Upper lobe of left lung (tissue), 6 donors: ENCODE data around the gene ACKR2. TPM values are rescaled to one million over a fixed set of nuclear protein-coding genes. Genes with fewer than 3 reads are reported as not detected.

ENCODE experiments used
- ATAC-seq, 2 donors: fragments of 200-7000 bp; cut with Tn5 transposase; one replicate each; pipeline ENCODE4 v1.9.1; 2022; ENCODE audit warnings: mild to moderate bottlenecking in 2 of 2, moderate library complexity in 2 of 2; ENCODE audit not compliant: low FRiP score in 2 of 2
- DNase-seq, 2 donors: peaks; one replicate each; pipeline ENCODE4 v3.0.0-alpha.2; 2019 to 2020
- H3K27ac ChIP-seq, 4 donors: fragments of 200-600 bp; sonication (generic); one replicate each; pipeline ENCODE4 v1.5.1; 2016 to 2019
- H3K27me3 ChIP-seq, 4 donors: fragments of 200-600 bp; sonication (generic); one replicate each; pipeline ENCODE4 v1.5.1; 2017 to 2019
- H3K36me3 ChIP-seq, 4 donors: fragments of 200-600 bp; sonication (generic); one replicate each; pipeline ENCODE4 v1.5.1; 2016 to 2019
- H3K4me1 ChIP-seq, 4 donors: fragments of 200-600 bp; sonication (generic); one replicate each; pipeline ENCODE4 v1.5.1; 2018 to 2019
- H3K4me3 ChIP-seq, 4 donors: fragments of 200-600 bp; sonication (generic); one replicate each; pipeline ENCODE4 v1.5.1; 2017 to 2019; ENCODE audit warnings: mild to moderate bottlenecking in 2 of 4, moderate library complexity in 1 of 4
- H3K9me3 ChIP-seq, 4 donors: fragments of 200-600 bp; sonication (generic); one replicate each; pipeline ENCODE4 v1.5.1; 2018 to 2019
- CTCF ChIP-seq, 6 experiments: fragments of 450-650 bp in 4 of 6; fragments of 200-600 bp in 2 of 6; sonication (generic) in 2 of 6; IDR thresholded peaks; one replicate each; pipeline ENCODE4 v1.5.1; 2016 to 2019; ENCODE audit warnings: antibody characterized with exemption in 6 of 6
- EP300 ChIP-seq, 4 donors: sonication (generic); formaldehyde crosslinking; IDR thresholded peaks; one replicate each; pipeline ENCODE4 v1.5.1; 2017; ENCODE audit warnings: antibody characterized with exemption in 4 of 4, control low read depth in 2 of 4
- POLR2A ChIP-seq, 4 donors: fragments of 450-650 bp; IDR thresholded peaks; one replicate each; pipeline ENCODE4 v1.5.1; 2016 to 2017; ENCODE audit warnings: antibody characterized with exemption in 4 of 4, mild to moderate bottlenecking in 2 of 4
- POLR2AphosphoS5 ChIP-seq, 2 donors: sonication (generic); formaldehyde crosslinking; IDR thresholded peaks; one replicate each; pipeline ENCODE4 v1.5.1; 2017; ENCODE audit warnings: antibody characterized with exemption in 2 of 2
- WGBS, 2 donors: methylation state at CpG; one replicate each; pipeline ENCODE4 v1.1.5; 2017 to 2018; 5-methylcytosine and 5-hydroxymethylcytosine counted together
- total RNA-seq, 6 donors: library from RNA; depleted of rRNA in 4 of 6; stranded (reverse); fragments of >200 nt in 4 of 6; gene quantifications; one replicate each; pipeline versions ENCODE4 v1.1.0 to v1.2.1, GENCODE V29; 2016 to 2021
- donor health status: DM: no; HTN: no; CAD: no; lungs with moderate emphysema.
- donor health status: DM: no; HTN: yes; CAD: no; lungs with severe emphysema.

The ACKR2 gene
- total RNA-seq, 6 donors from 2014 or later: 1.1 to 8.2 (median 2.3) TPM; not detected in 1

- no peak for DNase-seq
- ATAC-seq: no peak
- no peak overlapping the region for H3K27ac ChIP-seq
- H3K36me3 ChIP-seq: no peaks in the 10 kb centered on the region
- no peak overlapping the region for H3K4me3 ChIP-seq
- no peaks in the 10 kb centered on the region for H3K9me3 ChIP-seq
- WGBS, 2 donors: 93 to 95% methylated on average over 8 of the region's 8 CpGs
- H3K27me3 ChIP-seq: no peaks in the 10 kb centered on the region
- H3K4me1 ChIP-seq: no peaks in the 10 kb centered on the region
- no peak for TF ChIP-seq POLR2AphosphoS5 (IDR thresholded peaks at IDR 0.05)
- TF ChIP-seq EP300 (IDR thresholded peaks at IDR 0.05): no peak
- no peak for TF ChIP-seq POLR2A (IDR thresholded peaks at IDR 0.05)
- no peak for TF ChIP-seq CTCF (IDR thresholded peaks at IDR 0.05)
Measured at GRCh38 chr3:42865256-42865655, 56.0 kb downstream of the ACKR2 start.

GRCh38 chr3:42867138-42867537, 57.9 kb downstream of the ACKR2 start:
- no peak for DNase-seq
- Histone ChIP-seq H3K36me3 (no peaks in the 10 kb centered on the region), H3K27ac (no peak overlapping the region), H3K9me3 (no peaks in the 10 kb centered on the region), H3K4me3 (no peak overlapping the region), H3K27me3 (no peaks in the 10 kb centered on the region), H3K4me1 (no peaks in the 10 kb centered on the region)
- no peak for TF ChIP-seq EP300 (IDR thresholded peaks at IDR 0.05)
- no peak for TF ChIP-seq POLR2AphosphoS5 (IDR thresholded peaks at IDR 0.05)
- TF ChIP-seq POLR2A (IDR thresholded peaks at IDR 0.05): no peak
- 88 to 93% methylated on average over 7 of the region's 7 CpGs for WGBS, 2 donors
- ATAC-seq: no peak

- no peak for DNase-seq
- Histone ChIP-seq H3K4me1 (no peaks in the 10 kb centered on the region), H3K27me3 (no peaks in the 10 kb centered on the region), H3K36me3 (no peaks in the 10 kb centered on the region), H3K27ac (no peak overlapping the region), H3K4me3 (no peak overlapping the region), H3K9me3 (no peaks in the 10 kb centered on the region)
- ATAC-seq: no peak
- no peak for TF ChIP-seq EP300 (IDR thresholded peaks at IDR 0.05)
- no peak for TF ChIP-seq POLR2A (IDR thresholded peaks at IDR 0.05)
- no peak for TF ChIP-seq POLR2AphosphoS5 (IDR thresholded peaks at IDR 0.05)
- TF ChIP-seq CTCF (IDR thresholded peaks at IDR 0.05): no peak
- WGBS, 2 donors: 82% methylated on average over 5 of the region's 5 CpGs
Measured at GRCh38 chr3:42868841-42869240, 59.6 kb downstream of the ACKR2 start.

GRCh38 chr3:42871592-42872196, 62.4 kb downstream of the ACKR2 start:
- DNase-seq: peak in 1 of 2 donors; percentile 38
- H3K27me3 ChIP-seq: no peaks in the 10 kb centered on the region
- no peak overlapping the region for H3K4me3 ChIP-seq
- no peak for ATAC-seq
- WGBS, 2 donors: 26 to 53% methylated on average over 4 to 5 of the region's 5 CpGs
- no peaks in the 10 kb centered on the region for H3K36me3 ChIP-seq
- no peak for TF ChIP-seq EP300 (IDR thresholded peaks at IDR 0.05)
- TF ChIP-seq POLR2AphosphoS5 (IDR thresholded peaks at IDR 0.05): no peak
- TF ChIP-seq CTCF (IDR thresholded peaks at IDR 0.05): no peak
- no peak for TF ChIP-seq POLR2A (IDR thresholded peaks at IDR 0.05)
- no peak overlapping the region for H3K27ac ChIP-seq
- H3K9me3 ChIP-seq: no peaks in the 10 kb centered on the region
- no peaks in the 10 kb centered on the region for H3K4me1 ChIP-seq

GRCh38 chr3:42872718-42873117, 63.5 kb downstream of the ACKR2 start:
- H3K36me3 ChIP-seq: no peaks in the 10 kb centered on the region
- DNase-seq (no peak), ATAC-seq (peak in 1 of 2 donors; percentile 67)
- no peak for TF ChIP-seq EP300 (IDR thresholded peaks at IDR 0.05)
- TF ChIP-seq POLR2A (IDR thresholded peaks at IDR 0.05): no peak
- no peak for TF ChIP-seq POLR2AphosphoS5 (IDR thresholded peaks at IDR 0.05)
- no peak for TF ChIP-seq CTCF (IDR thresholded peaks at IDR 0.05)
- no peaks in the 10 kb centered on the region for H3K4me1 ChIP-seq
- H3K9me3 ChIP-seq: no peaks in the 10 kb centered on the region
- no peak overlapping the region for H3K27ac ChIP-seq
- H3K27me3 ChIP-seq: no peaks in the 10 kb centered on the region
- no peak overlapping the region for H3K4me3 ChIP-seq
- WGBS, 2 donors: 97 to 100% methylated on average over 1 of the region's 1 CpG
